Activated CD4-positive, alpha-beta T cell treated with anti-CD3 and anti-CD28 coated beads, Interleukin-2, Interleukin-4, amounts not matched to agents 100 ng/mL and 50 ng/mL, durations not matched to agents 16 hours and 8 hours (primary cell): ENCODE results near the gene TRAF7.
"Not testable (repeated sequence)": the region's sequence is repeated elsewhere in the genome, so short reads cannot be mapped to it uniquely, and the experiment has no call there.

Experiments
- DNase-seq: peaks from one replicate; pipeline ENCODE4 v3.0.0-alpha.2; 2020; ENCODE audit warnings: low spot score

Gene TRAF7

DNA sequence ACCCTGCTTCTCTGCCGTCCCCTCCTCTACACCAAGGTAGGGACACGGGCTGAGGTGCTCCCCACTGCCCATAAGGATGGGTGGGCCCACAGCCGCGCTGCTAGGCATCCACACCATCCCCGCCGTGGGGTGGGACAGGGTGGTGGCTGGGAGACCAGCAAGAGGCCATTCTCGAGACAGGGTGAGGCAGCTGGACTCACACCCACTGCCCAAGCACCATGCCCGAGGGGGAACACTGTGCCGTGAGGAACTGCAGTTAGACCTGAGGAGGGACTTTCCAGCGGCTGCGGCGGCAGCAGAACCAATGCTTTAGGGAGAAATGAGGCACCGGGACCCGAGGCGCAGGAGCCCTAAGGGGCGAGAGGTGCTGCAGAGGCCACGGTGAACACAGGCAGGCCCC is 33.2 kb upstream of the TRAF7 start:
- DNase-seq = no peak

DNA sequence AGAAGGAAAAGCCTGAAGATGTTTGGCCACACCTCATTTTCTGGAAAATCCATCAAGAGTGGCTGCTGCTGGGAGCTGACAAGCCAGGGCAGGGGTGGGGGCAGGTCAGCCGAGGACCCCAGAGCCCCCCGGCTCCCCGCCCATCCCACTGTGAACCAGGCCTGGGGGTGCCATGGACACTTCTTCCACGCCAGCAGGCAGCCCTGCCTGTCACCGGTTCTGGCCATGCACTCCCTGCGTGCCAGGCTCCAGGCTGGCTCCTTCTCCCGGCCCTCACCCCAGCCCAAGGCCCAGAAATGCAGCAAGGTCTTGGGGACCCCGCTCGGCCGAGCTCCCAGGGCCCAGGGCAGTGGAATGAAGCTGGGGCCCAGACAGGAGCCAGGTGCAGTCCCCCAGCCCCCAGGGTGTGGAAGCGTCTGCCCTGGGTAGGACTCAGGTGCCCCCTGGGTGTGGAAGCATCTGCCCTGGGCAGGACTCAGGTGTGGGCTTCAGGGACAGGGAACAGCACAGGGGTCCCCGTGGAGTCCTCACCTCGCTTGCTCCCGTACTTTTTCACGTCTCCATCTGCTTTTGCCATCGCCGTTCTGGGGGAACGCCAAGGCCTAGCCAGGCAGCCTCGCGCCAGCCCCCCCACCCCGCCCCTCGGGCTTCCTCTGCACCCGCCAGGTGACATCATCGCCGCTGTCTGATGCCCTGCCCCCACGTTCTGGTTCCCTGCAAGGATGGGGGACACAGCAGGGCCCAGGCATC is 32.5 kb upstream of the TRAF7 start:
- not testable (repeated sequence) for DNase-seq

DNA sequence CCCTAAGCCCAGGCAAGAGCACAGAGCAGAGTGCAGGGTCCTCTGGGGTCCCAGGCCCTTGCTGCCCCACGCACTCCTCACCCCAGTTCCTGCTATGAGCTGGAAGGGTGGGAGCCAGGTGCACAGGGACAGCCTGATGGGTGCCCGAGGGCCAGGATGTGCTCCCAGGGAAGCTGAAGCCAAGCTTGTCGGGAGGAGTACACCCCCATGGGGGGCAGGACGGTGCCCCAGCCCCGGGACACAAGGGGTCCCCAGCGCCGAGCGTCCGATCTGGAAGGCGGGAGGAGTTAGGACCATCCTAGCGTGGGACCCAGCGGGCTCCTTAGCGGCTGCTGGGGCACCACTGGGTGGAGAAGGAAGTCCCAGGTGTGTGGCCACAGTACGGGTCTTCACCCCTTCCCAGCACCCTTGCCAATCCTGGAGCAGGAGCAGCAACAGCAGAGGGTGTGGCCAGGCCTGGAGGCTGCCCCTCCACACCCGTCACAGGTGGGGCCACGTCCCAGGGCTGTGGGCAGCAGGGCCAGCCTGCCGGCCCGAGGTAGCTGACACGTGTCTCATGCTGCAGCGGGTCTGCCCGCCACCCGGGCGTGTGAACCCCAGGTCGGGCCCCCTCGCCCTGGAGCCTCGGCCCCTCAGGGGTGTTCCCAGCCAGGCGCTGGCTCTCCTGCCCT is 31.7 kb upstream of the TRAF7 start:
- not testable (repeated sequence) for DNase-seq

DNA sequence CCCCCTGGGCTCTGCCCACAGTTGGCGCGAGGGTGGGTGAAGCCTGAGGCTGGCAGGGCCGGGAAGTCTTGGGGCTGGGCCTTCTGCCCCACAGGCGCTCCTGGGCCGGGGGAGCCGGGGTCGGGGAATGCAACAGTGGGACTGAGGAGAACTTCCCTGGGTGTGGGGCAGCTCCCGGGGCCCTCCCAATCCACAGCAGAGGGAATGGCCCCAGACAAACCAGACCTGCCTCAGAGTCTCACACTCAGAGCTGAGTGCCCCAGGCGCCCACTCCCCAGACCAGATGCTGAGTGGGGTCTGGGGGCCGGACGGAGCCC is 31.2 kb upstream of the TRAF7 start:
- DNase-seq = not testable (repeated sequence)

DNA sequence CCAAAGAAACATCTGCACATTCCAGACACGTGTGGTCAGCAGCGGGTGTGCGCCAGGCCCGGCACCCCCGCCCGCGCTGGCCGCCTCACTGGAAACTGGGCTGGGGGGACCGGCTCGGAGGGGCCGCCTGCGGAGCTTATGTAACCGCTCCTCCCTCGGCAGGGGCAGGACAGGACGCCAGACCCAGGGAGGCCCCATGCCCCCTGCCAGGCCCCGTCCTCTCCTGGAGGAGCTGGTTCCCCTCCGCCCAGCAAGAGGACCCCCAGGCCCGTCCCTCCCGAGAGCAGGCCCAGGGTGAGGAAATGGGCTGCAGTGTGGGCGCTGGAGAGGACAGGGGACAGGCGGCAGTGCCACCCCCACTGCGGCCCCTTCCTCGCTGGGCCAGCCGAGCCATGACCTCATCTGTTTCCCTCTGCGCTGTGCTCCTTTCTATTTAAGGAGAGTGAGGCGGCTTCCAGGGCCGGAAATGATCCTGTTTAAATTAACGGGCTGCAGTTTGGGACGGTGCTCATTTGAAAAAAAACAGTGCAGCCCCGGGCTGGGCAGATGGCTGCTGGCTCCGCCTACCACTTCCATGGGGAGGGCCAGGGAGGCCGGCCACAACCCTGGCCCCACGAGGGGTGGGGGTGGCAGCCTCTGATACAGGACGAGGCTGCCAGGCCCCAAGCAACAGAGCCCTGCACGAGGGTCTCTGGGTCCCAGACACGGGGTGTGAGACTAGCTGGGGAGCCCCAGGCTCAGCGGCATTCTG is 30.7 kb upstream of the TRAF7 start:
- DNase-seq = not testable (repeated sequence)

DNA sequence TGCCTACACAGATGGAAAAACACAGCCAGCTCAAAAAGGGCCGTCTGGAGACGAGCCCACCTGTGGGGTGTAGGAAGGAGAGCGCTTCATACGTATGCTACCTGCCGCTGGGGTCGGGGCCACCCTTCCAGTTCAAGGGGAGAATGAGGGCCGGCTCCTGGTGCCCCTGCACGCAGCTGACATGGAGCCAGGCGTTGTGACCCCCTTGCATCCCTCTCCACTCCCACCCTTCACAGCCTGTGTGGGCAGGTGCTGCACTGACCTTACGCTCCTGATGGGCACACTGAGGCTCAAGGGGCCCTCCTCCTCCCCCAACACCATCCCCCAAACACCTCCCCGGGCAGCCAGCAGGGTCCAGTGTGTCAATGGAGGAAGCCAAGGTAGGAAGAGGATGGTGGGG is 30.0 kb upstream of the TRAF7 start:
- not testable (repeated sequence) for DNase-seq

DNA sequence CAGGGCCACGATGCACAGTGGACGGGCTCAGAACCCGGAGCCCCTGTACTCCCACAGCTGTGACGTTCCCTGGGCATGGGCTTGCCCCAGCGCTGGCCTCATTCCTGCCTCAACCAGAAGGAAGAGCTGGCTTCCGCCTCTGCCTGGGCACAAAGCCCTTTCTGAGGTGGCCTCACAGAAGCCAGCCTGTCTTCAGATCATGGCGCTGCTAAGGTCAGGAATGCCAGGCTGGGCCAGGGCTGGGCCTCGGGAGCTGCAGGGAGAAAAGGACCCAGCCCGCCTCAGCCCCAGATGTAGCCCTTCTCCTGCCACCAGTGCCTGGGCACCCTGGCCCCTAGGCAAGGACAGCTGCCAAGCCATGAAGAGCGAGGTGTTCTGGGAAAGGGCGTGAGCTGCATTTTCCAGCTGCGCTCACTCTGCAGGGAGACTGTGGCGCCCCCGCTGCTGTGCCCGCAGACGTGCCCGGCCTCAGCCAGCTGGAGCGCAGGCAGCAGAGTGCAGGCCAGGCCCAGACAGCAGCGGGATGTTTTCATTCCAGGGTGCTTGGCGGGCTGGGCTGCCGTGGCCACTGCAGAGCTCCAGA is 29.3 kb upstream of the TRAF7 start:
- DNase-seq = not testable (repeated sequence)

DNA sequence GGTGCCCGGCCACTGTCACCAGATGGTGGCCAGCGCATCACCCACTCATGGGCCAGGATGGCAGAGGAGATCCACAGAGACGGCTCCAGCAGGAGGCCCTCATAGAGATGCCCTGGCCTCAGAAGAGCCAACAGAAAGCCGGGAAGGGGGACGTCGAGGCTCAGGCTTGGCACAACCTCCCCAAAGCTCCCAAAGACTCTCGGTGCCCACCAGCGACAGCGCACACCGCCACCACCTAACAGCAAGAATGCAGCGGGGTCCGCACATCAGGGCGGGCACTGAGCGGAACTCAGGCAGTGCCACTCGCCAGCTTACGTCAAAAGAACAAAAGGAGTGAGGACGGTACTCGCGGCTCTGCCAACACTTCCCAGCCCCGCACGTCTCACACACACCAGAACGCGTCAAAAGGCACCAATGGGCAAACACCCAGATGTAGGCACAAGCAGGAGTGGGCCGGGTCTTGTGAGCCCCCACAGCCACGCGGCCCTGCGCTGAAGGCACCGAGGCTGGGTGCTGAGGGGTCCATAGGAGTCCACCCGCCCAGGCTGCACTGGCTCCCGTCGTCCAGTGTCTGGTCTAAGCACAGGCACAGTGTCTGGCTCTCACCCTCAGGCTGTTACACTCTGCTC is 28.5 kb upstream of the TRAF7 start:
- not testable (repeated sequence) for DNase-seq

DNA sequence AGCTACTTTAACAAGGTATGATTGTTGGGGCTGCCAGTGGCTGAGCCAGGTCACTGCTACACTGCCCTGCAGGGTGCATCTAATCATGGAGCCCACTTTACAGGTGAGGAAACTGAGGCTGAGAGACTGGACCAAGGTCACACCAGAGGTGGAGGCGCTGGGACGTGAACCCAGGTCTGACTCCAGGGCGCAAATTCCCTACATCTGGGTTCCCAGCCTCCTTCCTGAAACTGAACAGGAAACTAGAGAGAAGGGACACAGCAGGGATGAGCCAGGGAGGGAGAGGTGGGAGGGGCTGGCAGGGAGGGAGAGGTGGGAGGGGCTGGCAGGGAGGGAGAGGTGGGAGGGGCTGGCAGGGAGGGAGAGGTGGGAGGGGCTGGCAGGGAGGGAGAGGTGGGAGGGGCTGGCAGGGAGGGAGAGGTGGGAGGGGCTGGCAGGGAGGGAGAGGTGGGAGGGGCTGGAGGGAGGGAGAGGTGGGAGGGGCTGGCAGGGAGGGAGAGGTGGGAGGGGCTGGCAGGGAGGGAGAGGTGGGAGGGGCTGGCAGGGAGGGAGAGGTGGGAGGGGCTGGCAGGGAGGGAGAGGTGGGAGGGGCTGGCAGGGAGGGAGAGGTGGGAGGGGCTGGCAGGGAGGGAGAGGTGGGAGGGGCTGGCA is 27.8 kb upstream of the TRAF7 start:
- peak; percentile 41 for DNase-seq

DNA sequence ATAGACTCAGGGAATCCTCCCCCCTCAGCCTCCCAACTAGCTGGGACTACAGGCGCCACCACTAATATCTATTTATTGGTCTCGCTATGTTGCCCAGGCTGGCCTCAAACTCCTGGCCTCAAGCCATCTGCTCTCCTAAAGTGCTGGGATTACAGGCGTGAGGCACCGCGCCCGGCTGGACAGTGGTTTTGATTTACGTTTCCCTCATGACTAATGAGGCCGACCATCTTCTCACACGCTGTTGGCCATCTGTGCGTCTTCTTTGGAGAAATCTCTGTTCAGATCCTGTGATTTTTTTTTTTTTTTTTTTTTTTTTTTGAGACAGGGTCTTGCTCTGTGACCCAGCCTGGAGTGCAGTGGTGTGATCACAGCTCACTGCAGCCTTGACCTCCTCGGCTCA is 26.3 kb upstream of the TRAF7 start:
- not testable (repeated sequence) for DNase-seq

DNA sequence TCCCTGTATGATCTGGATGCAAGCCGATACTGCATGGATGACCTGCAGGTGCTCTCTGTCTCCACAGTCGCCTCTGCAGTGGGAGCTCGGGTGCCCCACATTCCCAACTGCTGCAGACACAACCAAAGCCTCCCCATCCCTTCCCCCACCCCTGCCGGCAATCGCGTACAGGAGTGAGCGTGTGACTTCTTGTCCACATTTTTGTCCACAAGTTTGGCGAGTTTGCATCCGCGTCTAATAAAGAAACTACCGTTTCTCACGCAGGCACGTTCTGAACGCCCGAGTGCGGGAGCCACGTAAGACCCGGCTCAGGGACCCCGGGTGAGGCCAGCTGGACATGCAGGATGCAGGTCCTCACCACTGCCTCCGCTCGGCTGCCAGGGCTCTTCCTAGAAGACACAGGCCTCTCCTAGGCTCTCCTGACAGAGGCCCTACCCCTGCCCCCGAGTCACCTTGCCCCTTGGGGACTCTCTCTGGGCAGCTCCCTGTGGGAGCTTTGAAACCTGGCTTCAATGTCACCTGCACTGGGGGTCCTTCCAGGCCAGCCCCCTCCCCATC is 25.6 kb upstream of the TRAF7 start:
- DNase-seq = not testable (repeated sequence)

DNA sequence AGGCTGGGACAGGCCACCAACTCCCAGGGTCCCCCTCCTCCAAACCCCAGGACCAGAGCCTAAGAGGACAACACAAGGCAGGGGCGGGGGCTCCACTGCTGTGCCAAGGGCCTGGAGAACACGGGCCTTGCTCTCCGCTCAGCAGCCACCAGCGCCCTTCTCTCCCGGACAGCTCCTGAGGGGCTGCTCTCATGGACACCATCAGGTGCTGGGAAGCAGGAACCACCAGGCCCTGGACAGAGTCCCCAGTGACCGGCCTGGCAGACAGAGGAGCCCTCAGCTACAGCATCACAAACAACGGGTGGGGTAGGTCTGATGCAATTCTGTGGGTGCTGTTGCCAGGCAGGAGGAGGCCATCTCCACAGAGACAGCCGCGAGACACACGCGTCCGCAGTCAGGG is 21.8 kb upstream of the TRAF7 start:
- not testable (repeated sequence) for DNase-seq

DNA sequence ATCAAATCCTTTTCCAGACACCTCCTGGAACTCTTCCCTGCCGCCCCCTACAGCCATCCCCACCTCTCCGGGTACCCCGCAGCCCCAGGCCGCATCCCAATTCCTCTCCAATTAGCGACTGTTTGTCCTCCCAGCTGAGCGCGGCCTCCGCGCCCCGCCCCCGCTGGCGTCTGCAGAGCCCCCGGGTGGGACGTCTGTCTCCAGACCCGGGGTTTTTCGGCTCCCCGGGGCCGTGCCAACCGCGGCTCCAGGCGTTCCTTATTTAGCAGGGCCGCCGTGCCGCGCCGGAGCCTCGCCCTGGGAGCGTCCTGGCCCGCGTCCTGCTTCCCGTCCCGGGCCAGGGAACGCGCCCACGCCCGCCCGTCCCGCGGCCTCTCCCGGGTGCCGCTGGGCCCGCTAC is 20.5 kb upstream of the TRAF7 start:
- DNase-seq = not testable (repeated sequence)

DNA sequence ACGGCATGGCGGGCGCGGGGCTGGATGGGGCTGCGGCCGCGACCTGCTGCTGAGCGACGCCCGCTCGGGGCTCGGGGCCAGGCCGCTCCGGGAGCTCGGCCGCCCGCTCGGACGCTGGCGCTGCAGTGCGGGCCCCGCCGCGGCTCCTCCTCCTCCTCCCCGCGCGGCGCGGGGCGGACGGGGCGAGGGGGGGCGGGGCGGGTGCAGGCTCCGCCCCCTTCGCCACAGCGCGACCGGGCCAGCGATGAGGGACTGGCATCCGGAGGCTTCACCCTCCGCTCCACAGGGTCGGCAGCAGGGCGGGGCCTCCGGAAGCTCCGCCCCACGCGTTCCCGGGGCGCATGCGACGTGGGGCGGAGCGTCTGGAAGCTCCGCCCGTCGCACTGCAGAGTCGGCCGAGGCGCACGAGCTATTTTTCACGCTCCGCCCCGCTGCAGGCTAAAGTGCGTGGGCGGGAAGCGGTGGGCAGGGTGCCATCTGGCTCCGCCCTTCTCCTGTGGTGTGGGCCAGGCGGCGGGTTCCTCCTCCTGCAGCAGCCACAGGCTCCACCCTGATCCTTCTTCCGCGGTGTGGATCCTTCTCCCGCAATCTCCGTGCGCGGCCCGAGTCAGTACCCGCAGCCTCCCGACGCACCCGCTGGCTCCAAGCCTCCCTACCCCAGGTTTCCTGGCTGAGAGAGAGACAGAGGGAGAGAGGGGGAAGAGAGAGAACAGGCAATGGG is 19.7 kb upstream of the TRAF7 start, which contains the start of gene PKD1:
Gene PKD1, minus strand, starts transcription at position 129 of the 721 bp plus-strand sequence. CDS start 209 bp downstream, outside the sequence.
- DNase-seq = peak; percentile 98

DNA sequence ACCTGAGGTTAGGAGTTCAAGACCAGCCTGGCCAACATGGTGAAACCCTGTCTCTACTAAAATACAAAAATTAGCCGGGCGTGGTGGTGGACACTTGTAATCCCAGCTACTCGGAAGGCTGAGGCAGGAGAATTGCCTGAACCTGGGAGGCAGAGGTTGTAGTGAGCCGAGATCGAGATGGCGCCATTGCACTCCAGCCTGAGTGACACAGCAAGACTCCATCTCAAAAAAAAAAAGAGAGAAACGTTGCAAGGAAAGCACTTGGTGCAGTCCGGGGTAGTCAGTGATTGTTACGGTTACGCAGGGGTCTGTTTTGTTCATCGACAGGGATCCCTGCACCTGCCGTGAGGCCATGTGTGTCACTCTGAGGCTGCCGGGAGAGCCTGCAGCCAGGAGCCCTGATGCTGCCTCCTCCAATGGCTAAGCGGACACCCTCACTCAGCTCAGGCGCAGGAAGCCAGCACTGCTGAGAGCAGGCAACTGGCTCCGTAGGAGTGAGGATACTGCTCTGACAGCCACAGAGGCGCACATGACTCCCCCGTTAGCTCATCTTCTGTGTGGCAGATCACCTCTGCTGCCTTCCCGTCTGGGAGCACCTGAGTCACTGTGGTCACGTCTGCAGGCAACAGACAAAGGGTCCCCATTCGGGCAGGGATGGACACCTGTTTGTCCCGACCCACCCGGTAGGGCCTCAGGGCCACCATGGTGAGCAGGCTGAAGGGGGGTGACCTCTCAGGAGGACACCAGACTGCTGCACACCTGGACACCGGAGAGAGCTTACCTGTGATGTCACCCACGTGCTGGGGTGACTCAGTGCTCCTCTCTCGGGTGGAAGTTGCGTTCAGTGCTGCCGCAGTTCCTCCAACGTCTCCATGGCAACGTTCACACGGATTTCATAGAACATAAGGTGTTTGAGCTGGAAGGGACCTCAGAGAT is 12.4 kb upstream of the TRAF7 start:
- DNase-seq = no peak

DNA sequence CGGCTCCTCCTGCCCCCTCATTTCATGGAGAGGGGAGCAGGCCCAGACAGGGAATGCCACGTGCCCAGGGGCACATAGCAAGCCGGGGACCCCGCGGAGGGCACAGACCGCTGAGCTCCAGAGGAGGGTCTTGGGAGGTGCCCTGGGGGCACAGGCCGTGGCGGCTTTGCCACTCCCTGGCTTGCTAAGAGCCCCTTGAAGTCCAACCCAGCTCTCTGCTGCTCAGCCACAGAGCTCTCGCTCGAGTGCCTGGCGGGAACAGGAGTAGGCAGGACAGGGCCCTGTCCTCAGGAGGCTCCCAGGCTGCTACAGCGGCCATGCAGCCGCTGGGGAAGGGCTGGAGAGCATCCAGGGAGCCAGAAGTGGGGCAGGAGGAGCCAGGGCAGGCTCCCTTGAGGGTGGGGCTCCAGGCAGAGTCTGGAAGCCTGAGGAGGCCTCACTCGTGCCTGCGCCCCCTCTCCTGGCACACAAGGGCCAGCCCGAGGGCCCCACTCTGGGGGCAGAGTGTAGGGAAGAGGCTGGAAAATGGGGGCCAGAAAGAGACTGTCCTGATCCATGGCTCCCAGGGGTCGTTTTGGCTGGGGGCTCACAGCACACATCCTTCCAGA is 11.6 kb upstream of the TRAF7 start:
- no peak for DNase-seq

DNA sequence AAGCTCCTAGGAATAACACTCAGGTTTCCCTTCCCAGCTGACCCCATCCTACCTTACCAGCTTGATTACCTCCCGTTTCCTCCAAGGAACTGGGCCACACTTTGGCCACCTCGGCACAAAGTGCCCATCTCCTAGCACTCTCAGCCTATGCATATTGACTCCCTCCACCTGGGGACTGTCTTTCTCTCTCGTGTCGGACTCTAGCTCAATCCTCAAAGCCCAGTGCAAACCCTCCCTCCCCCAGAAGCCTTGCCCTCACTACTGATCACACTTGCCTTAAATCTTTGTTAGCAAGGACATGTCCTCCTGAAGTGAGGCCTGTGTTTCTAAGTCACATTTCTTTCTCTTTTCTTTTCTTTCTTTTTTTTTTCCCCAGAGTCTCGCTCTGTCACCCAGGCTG is 9.7 kb upstream of the TRAF7 start:
- DNase-seq = no peak

DNA sequence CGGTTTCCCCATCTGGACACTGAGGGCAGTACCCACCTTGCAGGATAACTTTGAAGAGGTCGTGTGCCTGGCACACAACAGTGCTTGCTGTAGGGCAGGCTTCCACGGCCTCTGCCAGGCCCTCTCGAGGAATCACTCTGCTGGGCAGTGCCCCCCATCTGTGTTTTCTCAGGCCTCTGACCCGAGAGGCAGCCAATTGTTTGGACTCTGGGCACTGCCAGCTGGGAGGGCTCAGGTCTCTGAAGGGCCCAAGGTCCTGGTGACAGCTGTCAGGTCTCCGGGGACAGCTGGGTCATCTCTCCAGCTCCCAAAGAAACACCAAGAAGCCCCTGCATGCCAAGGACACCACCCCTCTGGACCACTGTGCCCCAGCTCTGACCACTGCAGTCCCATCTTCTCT is 8.2 kb upstream of the TRAF7 start:
- DNase-seq = no peak
